Measurements from ENCODE around the gene NIF3L1.
"Not testable (repeated sequence)": the region's sequence is repeated elsewhere in the genome, so short reads cannot be mapped to it uniquely, and the experiment has no call there.

Gene NIF3L1

GRCh38 chr2:200877443-200877842, 11.7 kb upstream of the NIF3L1 start:
- no peak for DNase-seq

- DNase-seq, result no peak
These were observed 10.8 kb upstream of the NIF3L1 start for GRCh38 chr2:200878289-200878880.

GRCh38 chr2:200881715-200882249, 7.4 kb upstream of the NIF3L1 start:
- not testable (repeated sequence) for DNase-seq

- no peak for DNase-seq
These were observed 10.3 kb downstream of the NIF3L1 start for GRCh38 chr2:200899482-200899881.

GRCh38 chr2:200901459-200902072, 12.4 kb downstream of the NIF3L1 start:
- peak; percentile 93 for DNase-seq

- peak; percentile 73 for DNase-seq
These were observed 16.6 kb downstream of the NIF3L1 start for GRCh38 chr2:200905618-200906296.

GRCh38 chr2:200909958-200910357, 20.8 kb downstream of the NIF3L1 start:
- DNase-seq, result no peak

- DNase-seq, result peak; percentile 77
These were observed 24.5 kb downstream of the NIF3L1 start for GRCh38 chr2:200913654-200914053.

- no peak for DNase-seq
These were observed 33.3 kb downstream of the NIF3L1 start for GRCh38 chr2:200922439-200922838.

- peak; percentile 14 for DNase-seq
These were observed 40.4 kb downstream of the NIF3L1 start for GRCh38 chr2:200929334-200930249.

- DNase-seq, result no peak
These were observed 41.9 kb downstream of the NIF3L1 start for GRCh38 chr2:200930947-200931626.

- DNase-seq, result no peak
These were observed 50.7 kb downstream of the NIF3L1 start for GRCh38 chr2:200939832-200940231.

- DNase-seq, result no peak
These were observed 54.4 kb downstream of the NIF3L1 start for GRCh38 chr2:200943527-200944105.

GRCh38 chr2:200944467-200945394, 55.6 kb downstream of the NIF3L1 start:
- peak; percentile 92 for DNase-seq

- DNase-seq, result no peak
These were observed 56.2 kb downstream of the NIF3L1 start for GRCh38 chr2:200945395-200945729.

- DNase-seq, result no peak
These were observed 61.2 kb downstream of the NIF3L1 start for GRCh38 chr2:200950378-200950777.
